HepG2 (cell line): ENCODE results near the gene MYL4. TPM values are rescaled to one million over a fixed set of nuclear protein-coding genes. Genes with fewer than 3 reads are reported as not detected.

Source experiments
- ATAC-seq: fragments of 200-7000 bp; cut with Tn5 transposase; 3 replicates; pipeline ENCODE4 v1.9.1; 2020; ENCODE audit warnings: mild to moderate bottlenecking, moderate library complexity
- BruUV-seq: library from RNA; stranded (reverse); fragments of 400-500 nt; replicated peaks from 2 replicates; lab custom pipeline; 2021; lab: Mats Ljungman, UMichigan
- CTCF ChIA-PET: fragments of 300-600 bp; formaldehyde crosslinking; extraction: SDS; loops from one replicate; lab custom pipeline; 2021; ENCODE audit warnings: low total read pairs, inconsistent platforms, low intra/inter-chr PET ratio; lab: Yijun Ruan, JAX
- POLR2A ChIA-PET: fragments of 350-600 bp; sonication (Branson Sonifier 250); formaldehyde crosslinking; loops from one replicate; lab custom pipeline; 2020; ENCODE audit warnings: antibody characterized with exemption, inconsistent platforms; lab: Yijun Ruan, JAX
- DNase-seq: peaks from one replicate; pipeline ENCODE4 v3.0.0-alpha.2; 2015; ENCODE audit warnings: low spot score
- FAIRE-seq: peaks from 3 replicates; lab custom pipeline; 2011; peaks lifted over from hg19 to GRCh38; lab: Jason Lieb, UNC
- H2AFZ ChIP-seq: one replicate; pipeline ENCODE4 v1.6.1; 2011; ENCODE audit warnings: low read length, inconsistent platforms
- H3K27ac ChIP-seq: fragments of 300-600 bp; 3 replicates; pipeline ENCODE4 v1.8.0; 2011; ENCODE audit warnings: mixed run types, mild to moderate bottlenecking, mixed read lengths, low read length, inconsistent platforms; ENCODE audit not compliant: insufficient read depth; ENCODE audit errors: extremely low read length
- H3K27me3 ChIP-seq, 2 experiments: fragments of 200-600 bp in 1 of 2; 2 replicates in 1 of 2; 3 replicates in 1 of 2; pipeline versions ENCODE4 v1.6.0 to v1.8.0; 2011; ENCODE audit warnings: low read length in 2 of 2, mild to moderate bottlenecking in 2 of 2, moderate library complexity in 2 of 2, inconsistent platforms in 1 of 2; ENCODE audit not compliant: insufficient read depth in 2 of 2, control insufficient read depth in 1 of 2
- H3K36me3 ChIP-seq, 2 experiments: fragments of 200-600 bp in 1 of 2; replicated peaks in 1 of 2; 2 replicates in 1 of 2; 3 replicates in 1 of 2; pipeline versions ENCODE4 v1.5.1 to v1.8.0; 2011; ENCODE audit warnings: low read length in 2 of 2, inconsistent platforms in 1 of 2; ENCODE audit not compliant: insufficient read depth in 2 of 2, control insufficient read depth in 1 of 2
- H3K4me1 ChIP-seq: 2 replicates; pipeline ENCODE4 v1.5.1; 2012; ENCODE audit warnings: low read length, inconsistent platforms; ENCODE audit not compliant: insufficient read depth
- H3K4me2 ChIP-seq: 2 replicates; pipeline ENCODE4 v1.6.0; 2011; ENCODE audit warnings: low read depth, low read length, inconsistent platforms
- H3K4me3 ChIP-seq, 3 experiments: fragments of 200-600 bp in 1 of 3; sonication (generic), shearing (Covaris generic) in 1 of 3; replicated peaks in 1 of 3; 2 replicates each; pipeline ENCODE4 v1.5.1; 2011 to 2016; ENCODE audit warnings: low read length in 3 of 3, inconsistent platforms in 2 of 3, low read depth in 2 of 3, mild to moderate bottlenecking in 2 of 3, control low read depth in 1 of 3, mixed read lengths in 1 of 3; ENCODE audit not compliant: insufficient read depth in 1 of 3
- H3K79me2 ChIP-seq: one replicate; pipeline ENCODE4 v1.6.1; 2011; ENCODE audit warnings: low read length, inconsistent platforms; ENCODE audit not compliant: insufficient read depth
- H3K9ac ChIP-seq: 2 replicates; pipeline ENCODE4 v1.6.0; 2011; ENCODE audit warnings: mild to moderate bottlenecking, low read depth, low read length, inconsistent platforms; ENCODE audit not compliant: insufficient read depth
- H3K9me3 ChIP-seq: 2 replicates; pipeline ENCODE4 v1.5.1; 2012; ENCODE audit warnings: mild to moderate bottlenecking, low read length
- H4K20me1 ChIP-seq: 2 replicates; pipeline ENCODE4 v1.6.0; 2011; ENCODE audit warnings: inconsistent platforms, mild to moderate bottlenecking, low read length, moderate library complexity; ENCODE audit not compliant: insufficient read depth
- ARID2 ChIP-seq: sonication (generic); formaldehyde crosslinking; IDR thresholded peaks from 2 replicates; pipeline ENCODE4 v1.8.1; 2022; ENCODE audit warnings: mild to moderate bottlenecking, missing genetic modification reagents, borderline replicate concordance
- BCLAF1 ChIP-seq: fragments of 450-650 bp; IDR thresholded peaks from 2 replicates; pipeline ENCODE4 v1.6.1; 2017; ENCODE audit warnings: mild to moderate bottlenecking
- ELF1 ChIP-seq: sonication (generic); formaldehyde crosslinking; IDR thresholded peaks from 2 replicates; pipeline ENCODE4 v1.4.0; 2020; ENCODE audit warnings: missing genetic modification reagents
- FOSL1 ChIP-seq: sonication (generic); formaldehyde crosslinking; IDR thresholded peaks from 2 replicates; pipeline ENCODE4 v1.9.0; 2021; ENCODE audit warnings: missing genetic modification reagents, borderline replicate concordance
- KLF15 ChIP-seq: sonication (generic); formaldehyde crosslinking; IDR thresholded peaks from 2 replicates; pipeline ENCODE4 v1.8.1; 2023; ENCODE audit warnings: borderline replicate concordance, mild to moderate bottlenecking, inconsistent platforms, missing genetic modification reagents, mixed read lengths
- TAF1 ChIP-seq: sonication (generic); formaldehyde crosslinking; IDR thresholded peaks from 2 replicates; pipeline ENCODE4 v1.4.0; 2020; ENCODE audit warnings: missing genetic modification reagents
- USF2 ChIP-seq, 2 experiments: sonication (generic) in 1 of 2; formaldehyde crosslinking in 1 of 2; IDR thresholded peaks; 2 replicates each; pipeline versions ENCODE4 v1.5.1 to v1.6.1; 2011 to 2020; ENCODE audit warnings: borderline replicate concordance in 1 of 2, low read depth in 1 of 2, low read length in 1 of 2, mild to moderate bottlenecking in 1 of 2, missing genetic modification reagents in 1 of 2, moderate library complexity in 1 of 2
- ZC3H4 ChIP-seq: sonication (generic); formaldehyde crosslinking; IDR thresholded peaks from 2 replicates; pipeline ENCODE4 v1.4.0; 2020; ENCODE audit warnings: missing genetic modification reagents, borderline replicate concordance
- ZNF253 ChIP-seq: sonication (generic); formaldehyde crosslinking; IDR thresholded peaks from 2 replicates; pipeline ENCODE4 v1.8.0; 2022; ENCODE audit warnings: mild to moderate bottlenecking, missing genetic modification reagents, borderline replicate concordance
- ZNF382 ChIP-seq: sonication (generic); formaldehyde crosslinking; IDR thresholded peaks from 2 replicates; pipeline ENCODE4 v1.5.0; 2020; ENCODE audit warnings: missing genetic modification reagents, mild to moderate bottlenecking, borderline replicate concordance
- ZNF451 ChIP-seq: sonication (generic); formaldehyde crosslinking; IDR thresholded peaks from 2 replicates; pipeline ENCODE4 v1.5.0; 2020; ENCODE audit warnings: mild to moderate bottlenecking, missing genetic modification reagents
- ZNF546 ChIP-seq: sonication (generic); formaldehyde crosslinking; conservative IDR thresholded peaks from 2 replicates; pipeline ENCODE4 v1.8.1; 2023; ENCODE audit warnings: mild to moderate bottlenecking, missing genetic modification reagents
- ZNF839 ChIP-seq: sonication (generic); formaldehyde crosslinking; IDR thresholded peaks from 2 replicates; pipeline ENCODE4 v1.4.0; 2020; ENCODE audit warnings: missing genetic modification reagents, mild to moderate bottlenecking, borderline replicate concordance
- WGBS: methylation state at CpG from one replicate; pipeline ENCODE4 v1.1.6; 2017; ENCODE audit warnings: low lambda C conversion rate; 5-methylcytosine and 5-hydroxymethylcytosine counted together
- in situ Hi-C: cut with HindIII; loops from 2 replicates; pipeline ENCODE4 v1.10.0; 2017; ENCODE audit warnings: low pct_unique_long_range_greater_than_20kb; ENCODE audit not compliant: extremely low pct_ligation_motif_present
- intact Hi-C: fragments of 100-400 bp; cut with micrococcal nuclease; formaldehyde crosslinking; loops from one replicate; pipeline ENCODE4 v1.10.0; 2022; ENCODE audit not compliant: unreplicated experiment
- polyA plus RNA-seq, 8 experiments: library from polyadenylated mRNA; depleted of rRNA in 3 of 8; stranded (reverse) in 7 of 8; unstranded in 1 of 8; fragments of >200 nt; fragmentation: Illumina TruSeq in 4 of 8; extraction: Trizol in 4 of 8; gene quantifications; 2 replicates each; pipeline versions ENCODE4 v1.2.1 to v1.2.3, GENCODE V29; 2011 to 2016; ENCODE audit warnings: low read depth in 4 of 8, missing spikeins in 1 of 8, mixed read lengths in 1 of 8; ENCODE audit not compliant: insufficient read depth in 1 of 8
- total RNA-seq, 5 experiments: library from RNA; depleted of rRNA; stranded (reverse); fragments of >200 nt; fragmentation: Illumina TruSeq; extraction: Trizol; gene quantifications; 2 replicates each; pipeline ENCODE4 v1.2.3, GENCODE V29; 2016; ENCODE audit warnings: low read depth in 1 of 5
- TF ChIP-seq, protein P1 (sequence below): sonication (generic); formaldehyde crosslinking; IDR thresholded peaks from 2 replicates; pipeline ENCODE4 v1.4.0; 2020; ENCODE audit warnings: missing genetic modification reagents, low read depth, mild to moderate bottlenecking, borderline replicate concordance
- TF ChIP-seq, protein P2 (sequence below): sonication (generic); formaldehyde crosslinking; IDR thresholded peaks from 2 replicates; pipeline ENCODE4 v1.4.0; 2020; ENCODE audit warnings: missing genetic modification reagents; ENCODE audit errors: not compliant biosample characterization

The MYL4 gene
- total and polyA plus RNA-seq, 2 of the 13 experiments (the other 11 are each of a cell fraction or from before 2014, with no cell fraction given): not detected

- H3K4me2 ChIP-seq: no peak overlapping the region
These were observed 1.6 kb downstream of the MYL4 start for GRCh38 chr17:47210779-47211178.

More at GRCh38 chr17:47210779-47211178, 1.6 kb downstream of the MYL4 start:
- no peak for ATAC-seq
- TF ChIP-seq ZNF451 (CRISPR knock-in tag) (no peak), USF2 (IDR thresholded peaks at IDR 0.05; ENCODE audit: low read depth, low read length) (no peak), USF2 (CRISPR knock-in tag; IDR thresholded peaks at IDR 0.05; ENCODE audit: borderline replicate concordance) (no peak), FOSL1 (CRISPR knock-in tag) (no peak), ARID2 (no peak), KLF15 (CRISPR knock-in tag) (no peak), ZC3H4 (no peak), ELF1 (CRISPR knock-in tag) (no peak), ZNF839 (CRISPR knock-in tag) (no peak), TAF1 (CRISPR knock-in tag) (no peak), ZNF253 (no peak), ZNF382 (CRISPR knock-in tag) (no peak), BCLAF1 (no peak), ZNF546 (CRISPR knock-in tag) (no peak)
- TF ChIP-seq, protein P1, sequence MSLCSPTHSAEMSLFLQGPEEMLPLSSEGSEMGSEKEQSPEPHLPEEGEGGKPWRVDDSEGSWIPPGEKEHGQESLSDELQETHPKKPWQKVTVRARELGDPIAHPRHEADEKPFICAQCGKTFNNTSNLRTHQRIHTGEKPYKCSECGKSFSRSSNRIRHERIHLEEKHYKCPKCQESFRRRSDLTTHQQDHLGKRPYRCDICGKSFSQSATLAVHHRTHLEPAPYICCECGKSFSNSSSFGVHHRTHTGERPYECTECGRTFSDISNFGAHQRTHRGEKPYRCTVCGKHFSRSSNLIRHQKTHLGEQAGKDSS (CRISPR knock-in tag): no peak
- TF ChIP-seq, protein P2, sequence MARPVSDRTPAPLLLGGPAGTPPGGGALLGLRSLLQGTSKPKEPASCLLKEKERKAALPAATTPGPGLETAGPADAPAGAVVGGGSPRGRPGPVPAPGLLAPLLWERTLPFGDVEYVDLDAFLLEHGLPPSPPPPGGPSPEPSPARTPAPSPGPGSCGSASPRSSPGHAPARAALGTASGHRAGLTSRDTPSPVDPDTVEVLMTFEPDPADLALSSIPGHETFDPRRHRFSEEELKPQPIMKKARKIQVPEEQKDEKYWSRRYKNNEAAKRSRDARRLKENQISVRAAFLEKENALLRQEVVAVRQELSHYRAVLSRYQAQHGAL (CRISPR knock-in tag): no peak
- TF ChIP-seq, all 625 proteins: peak for 0
- DNase-seq: no peak
- FAIRE-seq: no peak
- Histone ChIP-seq H3K36me3 (no peaks in the 10 kb centered on the region), H3K27ac (no peak overlapping the region), H2AFZ (no peak overlapping the region), H3K4me1 (peaks cover 1% of the 10 kb centered on the region; the same call in 1 of the 2 replicates), H3K9me3 (no peaks in the 10 kb centered on the region), H3K27me3 (peaks cover 0 to 29% of the 10 kb centered on the region in 2 experiments; a peak in 4 of 5 replicates), H3K79me2 (no peaks in the 10 kb centered on the region), H3K4me3 (no peak overlapping the region), H4K20me1 (no peaks in the 10 kb centered on the region), H3K9ac (no peak overlapping the region)
- BruUV-seq: no TSS peak
- 24% methylated on average over 2 of the region's 2 CpGs for WGBS
- POLR2A ChIA-PET: no interaction called here
- CTCF ChIA-PET: no interaction called here
- in situ Hi-C loops: no loop called here
- intact Hi-C loops: no loop called here
